ENCODE results near the gene VWA1.
"Not testable (repeated sequence)": the region's sequence is repeated elsewhere in the genome, so short reads cannot be mapped to it uniquely, and the experiment has no call there.

VWA1 gene

DNA sequence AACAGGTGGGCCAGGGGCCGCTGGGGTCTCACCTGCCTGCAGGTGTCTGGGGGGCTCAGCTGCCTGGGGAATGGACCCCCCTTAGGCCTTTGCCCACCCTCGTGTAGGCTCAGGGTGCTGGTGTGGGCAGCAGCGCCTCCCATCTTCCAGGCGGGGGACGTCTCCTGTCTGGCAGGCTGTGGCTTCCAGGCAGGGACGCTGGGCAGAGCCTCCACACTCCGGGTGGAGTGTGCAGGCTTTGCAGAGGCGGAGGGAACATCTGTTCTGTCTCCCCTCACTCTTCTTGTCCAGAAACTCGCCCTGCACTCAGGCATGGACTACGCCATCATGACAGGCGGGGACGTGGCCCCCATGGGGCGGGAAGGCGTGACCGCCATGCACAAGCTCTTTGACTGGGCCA lies 20.4 kb downstream of the VWA1 start:
- DNase-seq (ENCODE audit: low read depth) = not testable (repeated sequence)

GRCh38 chr1:1456683-1457255 lies 21.3 kb downstream of the VWA1 start:
- not testable (repeated sequence) for DNase-seq (ENCODE audit: low read depth)

DNA sequence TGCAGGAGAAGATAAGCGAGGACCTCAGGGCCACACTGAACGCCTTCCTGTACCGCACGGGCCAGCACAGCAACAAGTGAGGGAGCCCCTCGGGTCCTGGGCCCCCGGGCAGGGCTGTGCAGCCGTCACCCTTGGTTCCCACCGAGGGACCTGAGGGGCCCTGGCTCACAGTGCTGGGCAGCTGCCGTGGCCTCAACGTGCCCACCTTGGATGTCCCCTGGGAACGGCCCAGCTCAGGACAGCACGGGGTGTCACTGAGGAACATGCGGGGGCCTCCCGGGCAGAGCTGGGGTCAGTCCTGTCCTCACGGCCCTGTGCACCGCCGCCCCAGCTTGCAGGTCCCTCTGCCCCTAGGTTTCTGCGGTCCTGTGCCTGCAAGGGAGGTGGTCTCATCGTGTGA lies 23.7 kb downstream of the VWA1 start:
- DNase-seq (ENCODE audit: low read depth) = not testable (repeated sequence)

DNA sequence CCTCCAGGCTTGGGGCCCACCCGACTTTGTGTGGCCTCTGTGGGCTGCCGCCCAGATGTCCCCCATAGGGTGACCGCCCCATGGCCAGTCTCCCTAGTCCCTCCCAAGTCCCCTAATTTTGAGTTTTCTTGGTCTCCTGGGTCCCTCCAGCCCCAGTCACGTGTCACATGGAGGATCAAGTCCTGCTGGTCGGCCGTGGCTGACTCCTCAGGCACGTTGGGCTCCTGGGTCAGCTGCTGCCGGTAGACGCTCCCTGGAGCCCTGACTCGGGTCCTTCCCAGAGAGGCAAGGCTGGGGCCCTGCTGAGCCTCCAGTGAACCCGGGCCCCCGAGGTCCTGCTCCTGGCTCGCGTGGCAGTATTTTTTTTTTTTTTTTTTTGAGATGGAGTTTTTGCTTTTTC lies 24.2 kb downstream of the VWA1 start:
- DNase-seq (ENCODE audit: low read depth) = not testable (repeated sequence)

GRCh38 chr1:1460540-1461130 lies 25.1 kb downstream of the VWA1 start:
- no peak for DNase-seq (ENCODE audit: low read depth)

DNA sequence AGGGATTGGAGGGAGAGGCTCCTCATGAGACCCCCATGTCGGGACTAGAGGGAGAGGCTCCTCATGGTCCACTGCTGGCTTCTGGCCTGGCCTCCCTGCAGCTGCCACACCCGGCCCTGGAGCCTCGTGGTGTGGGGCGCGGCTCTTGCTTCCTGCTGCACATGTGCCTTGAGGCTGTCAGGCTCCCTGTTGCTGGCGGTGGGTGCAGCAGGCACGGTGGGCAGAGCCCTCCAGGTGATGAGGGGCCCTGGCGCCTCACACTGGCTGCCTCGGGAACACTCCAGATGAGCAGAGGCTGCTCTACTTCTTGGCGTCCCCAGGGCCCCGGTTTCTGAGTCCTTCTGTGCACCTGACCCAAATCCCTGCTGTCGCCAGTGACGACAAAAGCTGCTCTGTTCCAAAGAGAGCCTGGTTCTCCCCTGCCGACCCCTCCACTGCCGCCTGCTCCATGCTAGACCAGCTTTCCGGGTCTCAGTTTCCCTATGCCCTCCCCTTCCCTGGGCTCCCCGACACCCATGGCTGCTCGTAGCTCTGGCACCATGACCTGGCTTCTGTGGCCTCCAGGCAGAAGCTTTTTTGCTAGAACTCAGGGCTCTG lies 26.3 kb downstream of the VWA1 start:
- no peak for DNase-seq (ENCODE audit: low read depth)

DNA sequence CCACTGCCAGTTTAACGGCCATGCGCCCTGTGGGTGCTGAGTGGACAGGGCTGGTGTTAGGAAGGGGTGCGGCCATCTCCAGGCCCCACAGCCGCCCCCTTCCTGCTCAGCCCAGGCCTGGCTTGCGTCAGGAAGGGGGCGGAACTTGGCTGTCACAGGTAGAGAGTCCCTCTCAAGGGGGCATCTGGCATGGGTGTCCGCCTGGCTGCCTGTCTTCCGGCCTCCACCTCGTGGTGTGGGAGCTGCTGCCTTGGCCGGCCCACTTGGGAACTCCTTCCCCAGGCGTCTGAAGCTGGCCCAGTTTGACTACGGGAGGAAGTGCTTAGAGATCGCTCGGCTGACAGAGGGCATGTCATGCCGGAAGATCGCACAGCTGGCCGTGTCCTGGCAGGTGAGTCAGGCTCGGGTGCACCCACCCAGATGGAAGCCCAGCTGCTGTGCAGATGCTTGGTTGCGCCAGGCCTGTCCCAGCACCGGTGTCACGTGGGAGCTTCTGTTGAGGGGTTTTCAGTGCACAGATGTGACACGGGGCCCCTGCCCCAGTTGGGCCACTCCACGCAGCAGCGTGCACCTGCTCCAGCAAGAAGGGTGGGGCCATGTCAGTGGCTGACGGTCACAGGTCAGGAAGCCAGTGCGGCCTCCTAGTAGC lies 27.0 kb downstream of the VWA1 start:
- peak; percentile 13 for DNase-seq (ENCODE audit: low read depth)

DNA sequence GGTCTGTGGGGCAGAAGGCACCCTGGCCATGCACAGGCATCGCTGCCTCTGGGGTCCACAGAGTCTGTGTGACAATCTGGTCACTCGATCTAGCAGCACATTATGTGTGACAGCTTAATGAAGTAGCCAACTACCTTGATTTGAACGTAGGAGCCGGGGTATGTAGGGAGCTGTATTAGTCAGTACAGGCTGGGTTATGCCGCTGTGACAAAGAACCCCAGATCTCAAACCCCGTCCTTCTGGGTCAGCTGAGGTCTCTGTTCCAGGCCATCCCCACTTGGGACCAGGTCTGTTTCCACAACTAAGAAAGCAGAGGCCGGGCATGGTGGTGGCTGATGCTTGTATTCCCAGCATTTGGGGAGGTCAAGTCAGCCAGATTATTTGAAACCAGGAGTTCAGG lies 27.8 kb downstream of the VWA1 start:
- DNase-seq (ENCODE audit: low read depth) = no peak

GRCh38 chr1:1468196-1468985 lies 32.9 kb downstream of the VWA1 start:
- DNase-seq (ENCODE audit: low read depth) = not testable (repeated sequence)

DNA sequence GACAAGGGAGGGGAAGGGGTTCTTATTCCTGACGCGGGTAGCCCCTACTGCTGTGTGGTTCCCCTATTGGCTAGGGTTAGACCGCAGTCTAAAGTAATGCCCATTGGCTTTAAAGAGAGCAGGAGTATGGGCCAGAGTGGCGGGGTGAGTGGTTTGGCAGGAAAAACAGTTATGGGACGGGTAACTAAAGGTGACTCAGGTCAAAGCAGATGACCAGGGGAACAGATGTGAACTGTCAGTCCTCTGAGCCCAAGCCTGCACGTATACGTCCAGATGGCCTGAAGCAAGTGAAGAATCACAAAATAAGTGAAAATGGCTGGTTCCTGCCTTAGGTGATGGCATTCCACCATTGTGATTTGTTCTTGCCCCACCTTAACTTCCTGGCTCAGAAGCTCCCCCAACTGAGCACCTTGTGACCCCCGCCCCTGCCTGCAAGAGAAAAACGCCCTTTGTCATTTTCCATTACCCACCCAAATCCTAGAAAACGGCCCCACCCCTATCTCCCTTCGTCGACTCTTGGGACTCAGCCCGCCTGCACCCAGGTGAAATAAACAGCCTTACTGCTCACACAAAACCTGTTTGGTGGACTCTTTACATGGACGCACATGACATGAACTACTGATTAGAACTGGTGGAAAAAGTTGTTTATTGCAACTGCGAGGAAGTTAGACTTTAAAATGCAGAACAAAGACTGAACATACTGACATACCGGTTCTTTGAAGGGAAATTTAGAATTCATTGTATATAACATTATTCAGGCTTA lies 35.3 kb downstream of the VWA1 start:
- DNase-seq (ENCODE audit: low read depth) = no peak

DNA sequence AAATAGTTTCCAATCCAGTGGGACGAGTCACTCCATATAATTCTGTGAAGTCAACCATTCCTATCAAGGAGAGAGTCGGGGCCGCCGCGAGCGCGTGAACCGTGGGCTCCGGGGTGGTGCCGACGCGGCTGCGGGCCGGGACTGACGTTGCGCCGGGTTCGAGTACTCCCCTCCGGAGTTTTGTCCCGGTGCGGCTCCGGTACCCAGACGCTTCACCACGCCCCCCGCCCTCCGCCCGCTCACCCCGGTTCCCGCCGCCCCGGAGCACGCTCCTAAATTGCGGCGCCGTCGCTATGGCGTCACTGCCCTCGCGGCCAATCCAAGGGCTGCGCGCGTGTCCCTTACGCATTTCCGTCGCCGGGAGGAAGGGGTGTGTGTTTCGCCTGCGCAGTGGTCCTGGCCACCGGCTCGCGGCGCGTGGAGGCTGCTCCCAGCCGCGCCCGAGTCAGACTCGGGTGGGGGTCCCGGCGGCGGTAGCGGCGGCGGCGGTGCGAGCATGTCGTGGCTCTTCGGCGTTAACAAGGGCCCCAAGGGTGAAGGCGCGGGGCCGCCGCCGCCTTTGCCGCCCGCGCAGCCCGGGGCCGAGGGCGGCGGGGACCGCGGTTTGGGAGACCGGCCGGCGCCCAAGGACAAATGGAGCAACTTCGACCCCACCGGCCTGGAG lies 36.0 kb downstream of the VWA1 start, which contains the start of gene ATAD3B:
TSS of gene ATAD3B (plus strand) at position 377 of the 664 bp plus-strand sequence. CDS start at position 497, 120 bp downstream.
- peak; percentile 88 for DNase-seq (ENCODE audit: low read depth)

DNA sequence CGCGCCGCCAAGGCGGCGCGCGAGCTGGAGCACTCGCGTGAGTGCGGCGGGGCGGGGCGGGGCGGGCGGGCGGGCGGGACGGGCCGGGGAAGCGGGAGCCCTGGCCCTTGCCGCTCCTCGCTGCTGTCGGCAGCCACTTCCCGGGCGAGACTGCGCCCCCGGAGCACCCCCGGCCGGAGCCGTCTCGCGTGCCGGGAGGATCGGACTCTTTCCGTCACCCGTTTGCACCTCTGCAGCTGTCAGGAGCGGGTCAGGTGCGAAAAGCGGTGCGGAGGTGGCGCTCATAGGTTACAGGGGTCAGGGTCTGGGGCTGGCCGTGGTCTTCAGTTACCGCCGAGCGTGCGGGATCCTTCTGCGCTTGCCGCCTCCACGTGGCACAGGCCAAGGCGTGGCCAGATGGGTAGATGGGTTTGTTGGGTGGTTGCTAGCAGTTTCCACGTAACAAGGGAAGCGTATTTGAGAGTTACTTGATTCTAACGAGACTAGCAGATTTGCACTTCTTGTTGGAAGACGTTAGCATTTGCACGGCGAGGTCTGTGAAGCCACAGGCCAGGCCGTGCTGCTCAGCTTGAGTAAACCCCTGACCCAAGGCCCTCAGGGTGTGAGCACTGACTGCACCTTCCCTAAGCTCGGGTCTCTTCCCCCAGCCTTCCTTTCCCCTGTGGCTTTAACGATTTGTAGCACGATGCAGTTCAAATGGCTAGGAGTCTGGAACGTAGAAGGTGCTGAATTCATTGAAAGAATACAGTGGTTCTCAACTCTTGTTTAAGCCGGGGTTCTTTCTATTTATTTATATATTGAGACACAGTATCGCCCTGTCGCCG lies 36.8 kb downstream of the VWA1 start:
- DNase-seq (ENCODE audit: low read depth) = not testable (repeated sequence)

DNA sequence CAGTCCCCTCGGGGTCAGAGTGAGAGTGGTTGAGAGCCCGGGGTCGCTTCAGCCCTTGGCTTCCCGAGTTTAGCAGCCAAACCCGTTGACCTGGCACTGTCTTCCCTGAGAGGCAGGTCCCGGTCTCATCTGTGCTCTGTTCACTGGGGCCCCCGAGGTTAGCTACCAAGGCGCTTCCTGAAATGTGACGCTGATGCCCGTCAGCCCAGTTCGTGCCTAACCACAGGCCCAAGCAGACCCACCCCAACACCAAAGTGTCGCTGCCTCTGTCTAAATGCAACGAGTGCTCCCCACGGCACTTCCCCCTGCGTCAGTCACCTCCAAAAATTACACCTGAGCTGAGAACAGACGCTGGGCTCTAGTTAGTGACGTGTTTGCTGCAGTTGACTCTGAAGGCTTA lies 40.5 kb downstream of the VWA1 start:
- not testable (repeated sequence) for DNase-seq (ENCODE audit: low read depth)

DNA sequence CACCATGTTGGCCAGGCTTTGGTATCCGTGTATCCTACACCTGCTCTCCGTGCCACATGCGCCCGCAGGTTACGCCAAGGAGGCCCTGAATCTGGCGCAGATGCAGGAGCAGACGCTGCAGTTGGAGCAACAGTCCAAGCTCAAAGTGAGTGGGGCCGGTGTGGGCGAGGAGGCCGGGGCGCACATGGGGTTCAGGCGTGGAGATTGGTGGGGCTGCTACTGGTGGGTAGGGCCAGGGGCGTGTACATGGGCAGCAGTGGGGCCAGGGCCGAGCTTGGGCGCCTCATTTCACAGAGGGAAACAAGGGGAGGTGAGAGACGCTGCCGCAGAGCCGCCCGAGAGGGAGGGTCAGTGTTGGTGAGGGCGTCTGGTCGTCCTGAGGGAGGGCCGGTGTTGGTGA lies 41.7 kb downstream of the VWA1 start:
- DNase-seq (ENCODE audit: low read depth) = no peak

DNA sequence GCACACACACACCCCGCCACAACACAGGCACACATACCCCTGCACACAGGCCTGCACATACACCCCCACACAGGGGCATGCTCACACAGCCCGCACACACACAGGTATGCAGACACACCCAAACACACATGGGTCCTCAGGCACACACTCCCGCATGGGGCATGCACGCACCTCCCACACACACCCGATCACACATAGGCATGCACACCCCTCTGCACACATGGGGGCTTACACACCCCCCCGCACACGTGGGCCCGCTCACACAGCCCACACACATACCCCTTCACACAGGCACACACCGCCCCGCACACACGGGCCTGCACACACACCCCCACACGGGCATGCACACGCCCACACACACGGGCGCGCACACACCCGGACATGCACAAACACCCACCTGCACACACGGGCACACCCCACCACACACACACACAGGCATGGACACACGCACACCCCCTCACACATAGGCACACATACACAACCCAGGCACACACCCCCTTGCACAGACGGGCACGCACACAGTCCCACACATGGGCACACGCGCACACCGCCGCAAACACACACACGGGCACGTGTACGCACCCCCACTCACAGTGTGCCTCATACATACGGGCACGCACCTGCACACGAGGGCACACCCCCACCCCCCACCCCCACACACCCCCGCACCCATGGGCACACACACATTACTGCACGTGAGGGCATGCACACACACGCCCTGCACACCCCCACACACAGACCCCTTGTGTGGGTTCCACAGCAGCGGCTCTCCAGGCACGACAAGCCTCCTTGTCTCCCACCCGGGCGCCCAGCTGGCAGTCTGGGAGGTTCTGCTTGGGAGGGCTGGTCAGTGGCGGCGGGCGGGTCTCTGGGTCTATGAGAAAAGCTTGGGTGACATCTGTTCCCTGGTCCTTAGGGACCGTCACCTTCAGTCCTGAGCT lies 44.3 kb downstream of the VWA1 start:
- no peak for DNase-seq (ENCODE audit: low read depth)

DNA sequence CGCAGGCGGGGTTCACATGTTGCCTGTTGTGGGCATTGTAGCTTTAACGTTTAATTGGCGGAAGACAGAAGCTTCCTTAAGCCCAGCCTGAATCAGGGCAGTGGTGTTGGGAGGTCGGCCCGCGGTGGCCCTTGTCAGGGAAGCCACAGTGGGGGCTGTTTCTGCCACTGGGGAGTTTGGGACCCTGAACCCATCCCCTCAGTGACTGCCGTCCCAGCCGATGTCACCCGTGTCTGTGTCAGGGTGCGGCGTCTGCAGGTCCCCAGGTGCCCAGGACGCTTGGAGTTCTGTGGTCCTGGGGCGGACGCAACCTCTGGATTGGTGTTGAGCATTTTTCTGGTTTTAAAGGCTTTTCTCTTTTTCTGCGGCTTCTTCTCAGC lies 45.0 kb downstream of the VWA1 start:
- DNase-seq (ENCODE audit: low read depth) = not testable (repeated sequence)

GRCh38 chr1:1481811-1482210 lies 46.3 kb downstream of the VWA1 start:
- DNase-seq (ENCODE audit: low read depth) = not testable (repeated sequence)

- DNase-seq (ENCODE audit: low read depth) = no peak
Observed at GRCh38 chr1:1482856-1483255, 47.4 kb downstream of the VWA1 start.

GRCh38 chr1:1483714-1484113 lies 48.2 kb downstream of the VWA1 start:
- DNase-seq (ENCODE audit: low read depth) = no peak

Measured in amniotic epithelial cell (primary cell).